ENCODE results near the gene NPHP3. TPM values are rescaled to one million over a fixed set of nuclear protein-coding genes. Genes with fewer than 3 reads are reported as not detected.
A peak's percentile ranks its signal among the peaks of the same experiment; 100 is the strongest.

NPHP3 gene, protein sequence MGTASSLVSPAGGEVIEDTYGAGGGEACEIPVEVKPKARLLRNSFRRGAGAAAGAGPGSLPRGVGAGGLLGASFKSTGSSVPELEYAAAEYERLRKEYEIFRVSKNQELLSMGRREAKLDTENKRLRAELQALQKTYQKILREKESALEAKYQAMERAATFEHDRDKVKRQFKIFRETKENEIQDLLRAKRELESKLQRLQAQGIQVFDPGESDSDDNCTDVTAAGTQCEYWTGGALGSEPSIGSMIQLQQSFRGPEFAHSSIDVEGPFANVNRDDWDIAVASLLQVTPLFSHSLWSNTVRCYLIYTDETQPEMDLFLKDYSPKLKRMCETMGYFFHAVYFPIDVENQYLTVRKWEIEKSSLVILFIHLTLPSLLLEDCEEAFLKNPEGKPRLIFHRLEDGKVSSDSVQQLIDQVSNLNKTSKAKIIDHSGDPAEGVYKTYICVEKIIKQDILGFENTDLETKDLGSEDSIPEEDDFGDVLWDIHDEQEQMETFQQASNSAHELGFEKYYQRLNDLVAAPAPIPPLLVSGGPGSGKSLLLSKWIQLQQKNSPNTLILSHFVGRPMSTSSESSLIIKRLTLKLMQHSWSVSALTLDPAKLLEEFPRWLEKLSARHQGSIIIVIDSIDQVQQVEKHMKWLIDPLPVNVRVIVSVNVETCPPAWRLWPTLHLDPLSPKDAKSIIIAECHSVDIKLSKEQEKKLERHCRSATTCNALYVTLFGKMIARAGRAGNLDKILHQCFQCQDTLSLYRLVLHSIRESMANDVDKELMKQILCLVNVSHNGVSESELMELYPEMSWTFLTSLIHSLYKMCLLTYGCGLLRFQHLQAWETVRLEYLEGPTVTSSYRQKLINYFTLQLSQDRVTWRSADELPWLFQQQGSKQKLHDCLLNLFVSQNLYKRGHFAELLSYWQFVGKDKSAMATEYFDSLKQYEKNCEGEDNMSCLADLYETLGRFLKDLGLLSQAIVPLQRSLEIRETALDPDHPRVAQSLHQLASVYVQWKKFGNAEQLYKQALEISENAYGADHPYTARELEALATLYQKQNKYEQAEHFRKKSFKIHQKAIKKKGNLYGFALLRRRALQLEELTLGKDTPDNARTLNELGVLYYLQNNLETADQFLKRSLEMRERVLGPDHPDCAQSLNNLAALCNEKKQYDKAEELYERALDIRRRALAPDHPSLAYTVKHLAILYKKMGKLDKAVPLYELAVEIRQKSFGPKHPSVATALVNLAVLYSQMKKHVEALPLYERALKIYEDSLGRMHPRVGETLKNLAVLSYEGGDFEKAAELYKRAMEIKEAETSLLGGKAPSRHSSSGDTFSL (N-terminal part only)
- total RNA-seq, result 100 to 1,000 TPM in 1 of 5 donors, 10 to 100 TPM in 4; 19.3 to 213 (median 78.1) TPM
- 1 to 10 TPM; 3.9 to 5.8 (median 5.2) TPM for polyA plus RNA-seq
- long read RNA-seq, donor 1, result 0 reads
- long read RNA-seq, donor 2, partial matches to known transcripts, result 17 of 17 reads
- long read RNA-seq, donor 2, other reads (novel, unspliced or antisense), result 0 of 17 reads
- long read RNA-seq, donor 3, result 0 reads
- long read RNA-seq, donor 4, result 0 reads
- long read RNA-seq, donor 5, result 0 reads
- long read RNA-seq, donor 6, result 0 reads
- long read RNA-seq, donor 7, result 0 reads
- long read RNA-seq, donor 8, full-length matches to known transcripts, result 1 of 1 reads
- long read RNA-seq, donor 8, partial matches to known transcripts, result 0 of 1 reads
- long read RNA-seq, donor 8, other reads (novel, unspliced or antisense), result 0 of 1 reads
- long read RNA-seq, donor 9, partial matches to known transcripts, result 11 of 11 reads
- long read RNA-seq, donor 9, other reads (novel, unspliced or antisense), result 0 of 11 reads
- long read RNA-seq, donor 10, full-length matches to known transcripts, result 1 of 1 reads
- long read RNA-seq, donor 10, partial matches to known transcripts, result 0 of 1 reads
- long read RNA-seq, donor 10, other reads (novel, unspliced or antisense), result 0 of 1 reads

DNA sequence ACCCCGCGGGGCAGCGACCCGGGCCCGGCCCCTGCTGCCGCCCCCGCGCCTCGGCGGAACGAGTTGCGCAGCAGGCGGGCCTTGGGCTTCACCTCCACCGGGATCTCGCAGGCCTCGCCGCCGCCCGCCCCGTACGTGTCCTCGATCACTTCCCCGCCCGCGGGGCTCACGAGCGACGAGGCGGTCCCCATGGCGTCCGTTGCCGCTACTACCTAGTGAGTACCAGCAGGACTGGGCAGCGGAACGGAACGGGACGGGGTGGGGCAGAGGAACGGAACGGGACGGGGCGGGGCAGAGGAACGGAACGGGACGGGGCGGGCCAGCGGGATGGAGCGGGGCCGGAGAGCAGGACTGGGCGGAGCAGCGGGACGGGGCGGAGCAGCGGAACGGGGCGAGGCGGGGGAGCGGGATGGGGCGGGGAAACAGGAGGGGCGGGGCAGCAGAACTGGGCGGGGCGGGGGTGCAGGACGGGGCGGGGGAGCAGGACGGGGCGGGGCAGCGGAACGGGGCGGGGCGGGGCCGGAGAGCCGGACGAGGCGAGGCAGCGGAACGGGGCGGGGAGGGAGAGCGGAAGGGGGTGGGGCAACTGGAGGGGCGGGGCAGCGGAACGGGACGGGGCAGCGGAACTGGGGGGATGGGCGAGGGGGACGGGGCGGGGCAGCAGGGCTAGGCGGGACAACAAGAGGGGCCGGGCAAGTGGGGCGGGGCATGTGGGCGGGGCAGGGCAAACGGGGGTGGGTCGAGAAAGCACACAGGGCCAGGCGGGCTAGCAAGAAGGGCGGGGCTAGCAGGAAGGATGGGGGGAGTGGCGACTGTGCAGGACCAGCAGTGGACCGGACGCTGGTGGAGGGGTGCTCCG is at the start of gene NPHP3:
NPHP3 (minus strand) TSS at position 245 of the 859 bp plus-strand sequence; CDS start at position 191, 54 bp downstream.
- Histone ChIP-seq H3K36me3 (peaks cover 0 to 15% (median 14%) of the 10 kb centered on the region in 4 donors), H3K9me3 (no peaks in the 10 kb centered on the region), H3K4me1 (peaks cover 20 to 51% (median 34%) of the 10 kb centered on the region in 4 donors), H3K27ac (peak within 1 kb of the TSS; percentile 94 to 100 (median 98)), H3K27me3 (no peaks in the 10 kb centered on the region), H3K4me3 (peak within 1 kb of the TSS; percentile 88 to 95 (median 94))
- WGBS, 5 donors, result 0 to 4% (median 2%) methylated on average over 10 to 90 of the region's 96 CpGs
- TF ChIP-seq, protein P1, sequence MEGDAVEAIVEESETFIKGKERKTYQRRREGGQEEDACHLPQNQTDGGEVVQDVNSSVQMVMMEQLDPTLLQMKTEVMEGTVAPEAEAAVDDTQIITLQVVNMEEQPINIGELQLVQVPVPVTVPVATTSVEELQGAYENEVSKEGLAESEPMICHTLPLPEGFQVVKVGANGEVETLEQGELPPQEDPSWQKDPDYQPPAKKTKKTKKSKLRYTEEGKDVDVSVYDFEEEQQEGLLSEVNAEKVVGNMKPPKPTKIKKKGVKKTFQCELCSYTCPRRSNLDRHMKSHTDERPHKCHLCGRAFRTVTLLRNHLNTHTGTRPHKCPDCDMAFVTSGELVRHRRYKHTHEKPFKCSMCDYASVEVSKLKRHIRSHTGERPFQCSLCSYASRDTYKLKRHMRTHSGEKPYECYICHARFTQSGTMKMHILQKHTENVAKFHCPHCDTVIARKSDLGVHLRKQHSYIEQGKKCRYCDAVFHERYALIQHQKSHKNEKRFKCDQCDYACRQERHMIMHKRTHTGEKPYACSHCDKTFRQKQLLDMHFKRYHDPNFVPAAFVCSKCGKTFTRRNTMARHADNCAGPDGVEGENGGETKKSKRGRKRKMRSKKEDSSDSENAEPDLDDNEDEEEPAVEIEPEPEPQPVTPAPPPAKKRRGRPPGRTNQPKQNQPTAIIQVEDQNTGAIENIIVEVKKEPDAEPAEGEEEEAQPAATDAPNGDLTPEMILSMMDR (IDR thresholded peaks at IDR 0.05), result no peak
- TF ChIP-seq POLR2AphosphoS5 (IDR thresholded peaks at IDR 0.05) (peak; percentile 82 to 93 (median 86)), POLR2A (IDR thresholded peaks at IDR 0.05) (peak in 2 of 4 donors; percentile 11 to 49), EP300 (IDR thresholded peaks at IDR 0.05) (no peak)
- intact Hi-C loops (cut with DNase I; ENCODE audit: low total_unique reads), result loop anchor here (10.0 kb wide), 1 partner anchor 702 kb away; no protein-coding TSS in a partner anchor
- DNase-seq, result peak; percentile 98 to 99

DNA sequence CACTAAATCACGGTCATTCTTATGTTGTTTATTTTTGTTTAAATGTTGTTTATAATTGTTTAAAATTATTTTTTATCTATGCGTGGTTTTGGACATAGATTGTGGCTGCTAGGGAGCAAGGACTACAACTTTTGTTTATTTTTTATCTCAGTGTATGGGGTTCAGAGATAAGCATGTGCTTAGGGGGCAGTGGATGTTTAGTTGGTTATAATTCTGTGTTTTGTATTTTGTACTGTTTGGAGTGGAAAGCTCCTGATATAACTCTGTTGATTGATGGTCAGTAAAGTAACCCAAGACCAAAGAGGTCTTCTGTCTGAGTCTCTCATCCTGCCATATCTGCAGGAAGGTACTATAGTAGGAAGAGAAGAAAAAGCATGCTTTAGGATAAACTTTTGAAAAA is 36.5 kb upstream of the NPHP3 start:
- TF ChIP-seq POLR2AphosphoS5 (IDR thresholded peaks at IDR 0.05), result no peak
- TF ChIP-seq POLR2A (IDR thresholded peaks at IDR 0.05), result no peak
- no peak for TF ChIP-seq EP300 (IDR thresholded peaks at IDR 0.05)
- TF ChIP-seq, protein P1 (IDR thresholded peaks at IDR 0.05), result no peak
- Histone ChIP-seq H3K27me3 (no peaks in the 10 kb centered on the region), H3K27ac (no peak overlapping the region), H3K4me1 (no peaks in the 10 kb centered on the region), H3K9me3 (no peaks in the 10 kb centered on the region), H3K4me3 (no peak overlapping the region), H3K36me3 (no peaks in the 10 kb centered on the region)
- DNase-seq, result no peak
- 31 to 49% (median 44%) methylated on average over 2 of the region's 2 CpGs for whole genome bisulfite sequencing, 5 donors
- intact Hi-C loops (cut with DNase I; ENCODE audit: low total_unique reads), result no loop called here

DNA sequence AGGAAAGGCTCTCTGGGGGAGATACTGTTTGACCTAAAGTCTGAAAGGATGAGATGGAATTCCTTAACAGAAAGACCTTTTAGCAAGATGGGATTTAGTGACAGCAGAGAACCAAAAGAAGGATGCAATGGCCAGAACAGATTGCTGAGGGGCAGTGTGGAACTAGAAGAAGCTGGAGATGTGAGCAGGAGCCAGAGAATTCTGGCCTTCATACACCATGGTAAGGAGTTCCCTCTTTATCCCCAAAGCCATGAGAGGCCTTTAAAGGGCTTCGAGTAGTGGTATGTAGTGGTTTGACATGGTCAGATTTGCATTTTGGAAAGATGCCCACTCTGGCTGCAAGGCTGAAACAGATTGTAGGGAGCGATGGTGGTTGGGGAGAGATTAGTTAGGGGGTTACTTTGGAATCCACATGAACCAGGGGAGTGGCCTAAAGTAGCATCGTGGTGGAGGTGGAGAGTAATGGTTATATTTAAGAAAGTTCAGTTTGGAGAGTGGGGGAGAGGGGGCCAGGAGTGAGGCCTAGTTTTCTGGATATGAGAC is 34.0 kb upstream of the NPHP3 start:
- no peaks in the 10 kb centered on the region for H3K4me1 ChIP-seq
- H3K4me3 ChIP-seq, result no peak overlapping the region
- no peak for TF ChIP-seq POLR2A (IDR thresholded peaks at IDR 0.05)
- TF ChIP-seq EP300 (IDR thresholded peaks at IDR 0.05), result no peak
- TF ChIP-seq, protein P1 (IDR thresholded peaks at IDR 0.05), result no peak
- TF ChIP-seq POLR2AphosphoS5 (IDR thresholded peaks at IDR 0.05), result no peak
- no peaks in the 10 kb centered on the region for H3K27me3 ChIP-seq
- WGBS, 5 donors, result 63 to 80% (median 69%) methylated on average over 3 of the region's 3 CpGs
- H3K9me3 ChIP-seq, result no peaks in the 10 kb centered on the region
- DNase-seq, result no peak
- intact Hi-C loops (cut with DNase I; ENCODE audit: low total_unique reads), result no loop called here
- no peaks in the 10 kb centered on the region for H3K36me3 ChIP-seq
- H3K27ac ChIP-seq, result no peak overlapping the region
